Bronchial epithelial cell (primary cell): ENCODE measurements around the gene UBP1. TPM values are rescaled to one million over a fixed set of nuclear protein-coding genes. Genes with fewer than 3 reads are reported as not detected.

ENCODE experiments used
- DNase-seq: peaks from one replicate; pipeline ENCODE4 v3.0.0-alpha.2; 2010; ENCODE audit warnings: low read depth
- FAIRE-seq: peaks from 2 replicates; lab custom pipeline; 2011; peaks lifted over from hg19 to GRCh38; lab: Jason Lieb, UNC
- H3K27me3 ChIP-seq: 2 replicates; pipeline ENCODE4 v1.5.1; 2011; ENCODE audit warnings: low read length; ENCODE audit not compliant: control insufficient read depth, insufficient read depth
- H3K36me3 ChIP-seq: 2 replicates; pipeline ENCODE4 v1.5.1; 2011; ENCODE audit warnings: low read length; ENCODE audit not compliant: control insufficient read depth, insufficient read depth
- H3K4me3 ChIP-seq: 2 replicates; pipeline ENCODE4 v1.5.1; 2011; ENCODE audit warnings: mild to moderate bottlenecking, low read depth, low read length, control low read depth
- total RNA-seq: library from RNA; depleted of rRNA; stranded (reverse); fragments of >200 nt; gene quantifications from 2 replicates; pipeline ENCODE4 v1.2.1, GENCODE V29; 2014
- TF ChIP-seq, protein P1 (sequence below): IDR thresholded peaks from 2 replicates; pipeline ENCODE4 v1.5.1; 2011; ENCODE audit warnings: mild to moderate bottlenecking, moderate library complexity, low read length, control low read depth, inconsistent platforms; ENCODE audit not compliant: insufficient read depth, severe bottlenecking

The UBP1 gene
- total RNA-seq, 1 donor from 2014 or later = 34.8 TPM

DNA sequence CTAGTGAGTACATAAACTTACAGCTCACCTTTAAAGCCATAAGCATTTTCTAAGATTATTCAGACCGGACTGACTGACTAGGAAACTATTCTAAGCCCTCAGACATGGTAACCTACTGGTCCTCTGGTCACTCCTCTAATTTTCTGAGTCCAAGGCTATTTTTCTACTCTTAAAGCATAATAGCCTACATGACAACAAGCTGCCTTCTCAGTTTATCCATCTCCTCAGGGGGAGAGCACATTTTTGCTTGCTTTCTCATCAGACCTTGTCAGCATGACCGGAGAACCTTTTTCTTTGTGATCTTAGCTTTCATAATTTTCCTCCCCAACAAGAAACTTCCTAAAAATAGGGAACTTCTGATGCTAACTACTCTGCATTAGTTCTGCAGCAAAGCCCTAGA lies 38.4 kb downstream of the UBP1 start:
- FAIRE-seq = no peak
- H3K27me3 ChIP-seq = no peaks in the 10 kb centered on the region
- TF ChIP-seq, protein P1, sequence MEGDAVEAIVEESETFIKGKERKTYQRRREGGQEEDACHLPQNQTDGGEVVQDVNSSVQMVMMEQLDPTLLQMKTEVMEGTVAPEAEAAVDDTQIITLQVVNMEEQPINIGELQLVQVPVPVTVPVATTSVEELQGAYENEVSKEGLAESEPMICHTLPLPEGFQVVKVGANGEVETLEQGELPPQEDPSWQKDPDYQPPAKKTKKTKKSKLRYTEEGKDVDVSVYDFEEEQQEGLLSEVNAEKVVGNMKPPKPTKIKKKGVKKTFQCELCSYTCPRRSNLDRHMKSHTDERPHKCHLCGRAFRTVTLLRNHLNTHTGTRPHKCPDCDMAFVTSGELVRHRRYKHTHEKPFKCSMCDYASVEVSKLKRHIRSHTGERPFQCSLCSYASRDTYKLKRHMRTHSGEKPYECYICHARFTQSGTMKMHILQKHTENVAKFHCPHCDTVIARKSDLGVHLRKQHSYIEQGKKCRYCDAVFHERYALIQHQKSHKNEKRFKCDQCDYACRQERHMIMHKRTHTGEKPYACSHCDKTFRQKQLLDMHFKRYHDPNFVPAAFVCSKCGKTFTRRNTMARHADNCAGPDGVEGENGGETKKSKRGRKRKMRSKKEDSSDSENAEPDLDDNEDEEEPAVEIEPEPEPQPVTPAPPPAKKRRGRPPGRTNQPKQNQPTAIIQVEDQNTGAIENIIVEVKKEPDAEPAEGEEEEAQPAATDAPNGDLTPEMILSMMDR = no peak
- no peak overlapping the region for H3K4me3 ChIP-seq
- DNase-seq = no peak
- peaks cover 27% of the 10 kb centered on the region for H3K36me3 ChIP-seq

DNA sequence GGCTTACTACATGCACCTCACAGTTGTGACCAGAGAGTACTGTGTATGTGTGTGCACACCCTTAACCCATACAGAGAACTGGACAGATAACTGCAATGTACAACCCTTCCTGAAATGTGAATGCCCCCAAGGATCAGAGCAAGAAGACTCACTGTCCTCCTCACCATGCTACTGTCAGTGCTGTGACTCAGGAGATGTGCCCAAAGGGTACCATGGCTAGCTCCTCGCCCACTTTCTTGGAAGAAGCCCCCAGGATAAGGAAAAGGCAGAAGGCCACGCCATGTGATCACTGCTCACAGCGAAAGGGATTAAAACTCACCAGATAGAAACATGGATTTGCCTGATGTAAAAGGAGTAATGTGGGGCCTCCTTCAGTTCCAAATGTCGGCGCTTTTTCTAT lies 41.8 kb downstream of the UBP1 start:
- Histone ChIP-seq H3K36me3 (peaks cover 30% of the 10 kb centered on the region), H3K27me3 (no peaks in the 10 kb centered on the region), H3K4me3 (no peak overlapping the region)
- FAIRE-seq (no peak), DNase-seq (no peak)
- TF ChIP-seq, protein P1 = no peak

DNA sequence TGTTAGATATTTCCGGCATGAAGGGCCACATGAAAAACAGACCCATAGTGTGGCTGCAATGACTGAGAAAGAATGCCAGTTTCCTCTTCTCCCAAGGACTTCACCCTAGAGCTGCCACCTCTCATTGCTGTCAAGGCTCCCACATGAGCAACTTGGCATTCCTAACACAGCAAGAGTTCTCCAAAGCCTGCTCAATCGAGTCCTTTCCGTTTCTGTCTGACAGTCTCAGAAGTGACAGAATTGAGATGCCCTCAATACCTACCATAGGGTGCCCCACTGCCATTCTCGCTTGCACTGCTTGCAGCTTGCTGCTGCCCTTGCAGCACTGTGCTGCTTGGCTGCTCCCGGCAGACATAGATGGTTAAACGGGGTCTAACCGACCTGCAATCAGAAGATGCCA lies 44.3 kb downstream of the UBP1 start:
- Histone ChIP-seq H3K4me3 (no peak overlapping the region), H3K27me3 (no peaks in the 10 kb centered on the region), H3K36me3 (peaks cover 23% of the 10 kb centered on the region)
- no peak for DNase-seq
- TF ChIP-seq, protein P1 = no peak
- no peak for FAIRE-seq

DNA sequence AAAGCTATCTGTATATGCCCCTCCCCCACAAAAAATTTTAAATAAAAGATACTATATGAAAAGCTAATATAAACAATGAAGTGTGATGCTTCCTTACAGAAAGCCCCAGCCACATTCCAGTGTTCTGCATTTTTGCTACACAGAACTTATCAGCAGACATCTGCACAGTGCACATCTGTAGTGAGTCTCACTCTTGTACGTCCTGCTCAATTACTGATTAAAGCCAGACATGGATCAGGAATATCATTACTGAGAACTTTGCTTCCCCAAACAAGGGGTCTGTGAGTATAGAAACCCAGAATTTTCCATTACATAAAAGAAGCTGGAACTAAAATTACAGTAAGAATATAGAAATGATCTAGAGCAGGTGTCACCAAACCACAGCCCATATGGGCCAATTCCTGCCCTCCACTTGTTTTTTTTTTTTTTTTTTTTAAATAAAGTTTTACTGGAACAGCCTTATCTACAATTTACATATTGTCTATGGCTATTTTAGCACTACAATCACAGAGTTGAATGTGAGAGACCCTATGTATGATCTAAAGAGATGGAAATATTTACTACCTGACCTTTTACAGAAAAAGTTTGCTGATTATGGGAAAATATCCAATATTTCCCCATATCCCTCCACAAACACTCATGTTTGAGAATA lies 45.7 kb downstream of the UBP1 start:
- Histone ChIP-seq H3K27me3 (no peaks in the 10 kb centered on the region), H3K36me3 (peaks cover 26% of the 10 kb centered on the region), H3K4me3 (no peak overlapping the region)
- FAIRE-seq (no peak), DNase-seq (no peak)
- TF ChIP-seq, protein P1 = no peak

DNA sequence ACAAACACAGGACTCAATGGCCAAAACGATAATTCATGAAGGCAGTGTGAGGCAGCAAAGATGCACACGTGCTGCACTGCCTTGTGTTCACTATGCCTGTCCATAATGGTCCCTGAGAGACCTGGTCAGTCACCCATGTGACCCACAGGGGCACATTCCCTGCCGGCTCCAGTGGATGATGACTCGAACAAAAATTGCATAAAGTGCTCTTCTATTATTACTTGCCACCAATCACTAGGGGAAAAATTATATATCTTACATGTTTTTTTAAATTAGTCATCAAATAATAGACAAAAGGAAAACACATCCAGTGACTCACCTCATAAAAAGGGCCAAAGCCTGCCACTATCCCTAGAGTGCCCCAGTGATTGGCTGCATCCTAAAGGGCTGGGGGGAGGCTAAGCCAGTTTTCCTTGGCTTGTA lies 47.5 kb downstream of the UBP1 start:
- FAIRE-seq (no peak), DNase-seq (peak; percentile 81)
- no peak overlapping the region for H3K4me3 ChIP-seq
- no peaks in the 10 kb centered on the region for H3K27me3 ChIP-seq
- TF ChIP-seq, protein P1 = no peak
- H3K36me3 ChIP-seq = peaks cover 19% of the 10 kb centered on the region

DNA sequence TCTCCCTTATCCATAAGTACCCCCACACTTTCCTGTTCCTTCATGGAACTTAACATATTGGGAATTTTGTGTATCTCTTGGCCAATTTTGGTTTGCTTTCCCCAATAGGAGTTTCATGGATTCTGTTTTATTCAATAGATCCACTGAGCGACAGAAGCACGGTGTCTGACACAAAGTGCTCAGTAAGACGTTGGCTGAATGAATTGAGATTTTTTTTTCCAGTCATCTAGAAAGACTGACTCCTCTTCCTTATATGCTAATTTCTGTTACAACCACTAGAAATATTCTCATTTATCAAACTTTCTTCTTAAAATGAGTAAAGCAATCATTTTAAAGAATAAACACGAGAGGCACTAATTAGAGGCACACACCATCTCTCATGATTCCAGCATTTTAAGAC lies 48.1 kb downstream of the UBP1 start:
- FAIRE-seq (no peak), DNase-seq (no peak)
- TF ChIP-seq, protein P1 = no peak
- H3K36me3 ChIP-seq = peaks cover 17% of the 10 kb centered on the region
- H3K4me3 ChIP-seq = no peak overlapping the region
- H3K27me3 ChIP-seq = no peaks in the 10 kb centered on the region
